ENCODE results near the gene MBP. TPM values are rescaled to one million over a fixed set of nuclear protein-coding genes. Genes with fewer than 3 reads are reported as not detected.

The MBP gene
- total RNA-seq, 1 donor from 2014 or later: 54.3 TPM

GRCh38 chr18:76943542-76944339 lies 188.8 kb downstream of the MBP start:
- H3K36me3 Mint-ChIP-seq (ENCODE audit: low read depth): peaks cover 44% of the 10 kb centered on the region
- H3K9me3 Mint-ChIP-seq: no peaks in the 10 kb centered on the region
- H3K27me3 Mint-ChIP-seq (ENCODE audit: low read depth): no peaks in the 10 kb centered on the region
- DNase-seq (ENCODE audit: low spot score): no peak
- H3K4me1 Mint-ChIP-seq (ENCODE audit: low read depth): peaks cover 8% of the 10 kb centered on the region
- H3K27ac Mint-ChIP-seq: no peak overlapping the region
- H3K4me3 Mint-ChIP-seq (ENCODE audit: low read depth): no peak overlapping the region
- intact Hi-C loops (cut with micrococcal nuclease): no loop called here

- H3K27me3 Mint-ChIP-seq (ENCODE audit: low read depth): no peaks in the 10 kb centered on the region
- H3K27ac Mint-ChIP-seq: no peak overlapping the region
- intact Hi-C loops (cut with micrococcal nuclease): no loop called here
- no peak overlapping the region for H3K4me3 Mint-ChIP-seq (ENCODE audit: low read depth)
- H3K9me3 Mint-ChIP-seq: no peaks in the 10 kb centered on the region
- DNase-seq (ENCODE audit: low spot score): no peak
- H3K36me3 Mint-ChIP-seq (ENCODE audit: low read depth): peaks cover 34% of the 10 kb centered on the region
- H3K4me1 Mint-ChIP-seq (ENCODE audit: low read depth): no peaks in the 10 kb centered on the region
Measured at GRCh38 chr18:76941284-76941683, 191.3 kb downstream of the MBP start.

- intact Hi-C loops (cut with micrococcal nuclease): no loop called here
- Mint-ChIP-seq H3K27me3 (ENCODE audit: low read depth) (no peaks in the 10 kb centered on the region), H3K4me3 (ENCODE audit: low read depth) (no peak overlapping the region), H3K36me3 (ENCODE audit: low read depth) (peaks cover 27% of the 10 kb centered on the region), H3K27ac (no peak overlapping the region), H3K9me3 (no peaks in the 10 kb centered on the region), H3K4me1 (ENCODE audit: low read depth) (no peaks in the 10 kb centered on the region)
- no peak for DNase-seq (ENCODE audit: low spot score)
Measured at GRCh38 chr18:76938619-76939018, 194.0 kb downstream of the MBP start.

GRCh38 chr18:76937597-76937996 lies 195.0 kb downstream of the MBP start:
- Mint-ChIP-seq H3K27ac (no peak overlapping the region), H3K36me3 (ENCODE audit: low read depth) (peaks cover 29% of the 10 kb centered on the region), H3K4me1 (ENCODE audit: low read depth) (peaks cover 3% of the 10 kb centered on the region), H3K9me3 (no peaks in the 10 kb centered on the region), H3K4me3 (ENCODE audit: low read depth) (no peak overlapping the region), H3K27me3 (ENCODE audit: low read depth) (no peaks in the 10 kb centered on the region)
- intact Hi-C loops (cut with micrococcal nuclease): no loop called here
- DNase-seq (ENCODE audit: low spot score): no peak

- no peak overlapping the region for H3K27ac Mint-ChIP-seq
- peaks cover 35% of the 10 kb centered on the region for H3K36me3 Mint-ChIP-seq (ENCODE audit: low read depth)
- H3K4me3 Mint-ChIP-seq (ENCODE audit: low read depth): no peak overlapping the region
- intact Hi-C loops (cut with micrococcal nuclease): no loop called here
- H3K27me3 Mint-ChIP-seq (ENCODE audit: low read depth): no peaks in the 10 kb centered on the region
- H3K4me1 Mint-ChIP-seq (ENCODE audit: low read depth): peaks cover 10% of the 10 kb centered on the region
- no peaks in the 10 kb centered on the region for H3K9me3 Mint-ChIP-seq
- DNase-seq (ENCODE audit: low spot score): no peak
Measured at GRCh38 chr18:76936877-76937276, 195.7 kb downstream of the MBP start.

- Mint-ChIP-seq H3K27ac (no peak overlapping the region), H3K4me3 (ENCODE audit: low read depth) (no peak overlapping the region), H3K36me3 (ENCODE audit: low read depth) (peaks cover 37% of the 10 kb centered on the region), H3K27me3 (ENCODE audit: low read depth) (no peaks in the 10 kb centered on the region), H3K9me3 (no peaks in the 10 kb centered on the region), H3K4me1 (ENCODE audit: low read depth) (peaks cover 13% of the 10 kb centered on the region)
- intact Hi-C loops (cut with micrococcal nuclease): no loop called here
- DNase-seq (ENCODE audit: low spot score): no peak
Measured at GRCh38 chr18:76935722-76936337, 196.8 kb downstream of the MBP start.

GRCh38 chr18:76932026-76932819 lies 200.4 kb downstream of the MBP start:
- H3K9me3 Mint-ChIP-seq: no peaks in the 10 kb centered on the region
- no peaks in the 10 kb centered on the region for H3K27me3 Mint-ChIP-seq (ENCODE audit: low read depth)
- H3K36me3 Mint-ChIP-seq (ENCODE audit: low read depth): peaks cover 49% of the 10 kb centered on the region
- intact Hi-C loops (cut with micrococcal nuclease): loop anchor here (2.0 kb wide), 1 partner anchor 177 kb away; no protein-coding TSS in a partner anchor
- peak overlapping the region; percentile 23 for H3K4me3 Mint-ChIP-seq (ENCODE audit: low read depth)
- H3K27ac Mint-ChIP-seq: peak overlapping the region; percentile 90
- no peak for DNase-seq (ENCODE audit: low spot score)
- H3K4me1 Mint-ChIP-seq (ENCODE audit: low read depth): peaks cover 17% of the 10 kb centered on the region

GRCh38 chr18:76931171-76931570 lies 201.4 kb downstream of the MBP start:
- intact Hi-C loops (cut with micrococcal nuclease): no loop called here
- no peak overlapping the region for H3K4me3 Mint-ChIP-seq (ENCODE audit: low read depth)
- H3K36me3 Mint-ChIP-seq (ENCODE audit: low read depth): peaks cover 46% of the 10 kb centered on the region
- peaks cover 18% of the 10 kb centered on the region for H3K4me1 Mint-ChIP-seq (ENCODE audit: low read depth)
- no peak for DNase-seq (ENCODE audit: low spot score)
- no peaks in the 10 kb centered on the region for H3K9me3 Mint-ChIP-seq
- no peak overlapping the region for H3K27ac Mint-ChIP-seq
- no peaks in the 10 kb centered on the region for H3K27me3 Mint-ChIP-seq (ENCODE audit: low read depth)

Other genes with a start within 250 kb of the MBP start
- not detected in 2 replicates for gene GALR1, start 117.1 kb upstream of the MBP start, total RNA-seq